ENCODE results near the gene MGMT. TPM values are rescaled to one million over a fixed set of nuclear protein-coding genes. Genes with fewer than 3 reads are reported as not detected.
A peak's percentile ranks its signal among the peaks of the same experiment; 100 is the strongest.

The MGMT gene
- polyA plus RNA-seq, 1 donor, result 13.9 TPM

DNA sequence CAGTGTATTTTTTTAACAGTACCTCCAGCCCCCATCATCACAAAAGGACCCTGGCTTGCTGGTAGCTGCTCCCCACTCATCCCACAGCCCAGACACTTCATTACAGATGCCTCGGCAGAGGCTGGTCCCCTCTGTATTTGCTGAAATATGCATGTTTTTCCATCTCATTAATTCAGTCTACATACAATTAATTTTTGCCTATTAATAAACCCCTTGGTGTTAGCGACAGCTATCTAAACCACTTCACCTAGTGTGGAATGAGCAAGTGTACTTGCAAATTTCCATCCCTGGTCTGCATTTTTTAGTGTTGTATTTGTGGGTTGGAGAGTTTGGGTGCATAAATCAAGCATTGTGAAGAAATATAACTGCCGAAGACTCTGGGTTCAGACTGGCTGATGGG, 216.9 kb downstream of the MGMT start:
- DNase-seq (ENCODE audit: low read depth), result no peak

DNA sequence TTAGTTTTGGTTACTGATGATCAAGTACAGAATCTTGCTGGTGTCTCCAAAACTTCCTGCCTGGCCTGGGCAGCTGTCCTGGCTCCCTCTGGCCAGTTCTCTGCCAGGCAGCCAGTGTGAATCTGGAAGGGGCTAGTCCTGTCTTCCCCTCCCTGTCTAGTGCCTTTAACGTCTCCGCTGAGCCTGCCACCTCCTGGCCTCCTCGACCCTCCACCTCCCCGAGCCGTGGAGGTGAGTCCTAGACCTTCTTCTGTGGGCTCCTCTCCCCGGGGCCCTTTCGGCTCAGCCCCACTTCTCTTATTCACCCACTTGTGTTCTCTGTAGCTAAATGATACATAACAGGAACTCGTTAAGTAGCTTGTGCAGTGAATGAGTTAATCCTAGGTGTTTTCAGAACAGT, 218.2 kb downstream of the MGMT start:
- no peak for DNase-seq (ENCODE audit: low read depth)

DNA sequence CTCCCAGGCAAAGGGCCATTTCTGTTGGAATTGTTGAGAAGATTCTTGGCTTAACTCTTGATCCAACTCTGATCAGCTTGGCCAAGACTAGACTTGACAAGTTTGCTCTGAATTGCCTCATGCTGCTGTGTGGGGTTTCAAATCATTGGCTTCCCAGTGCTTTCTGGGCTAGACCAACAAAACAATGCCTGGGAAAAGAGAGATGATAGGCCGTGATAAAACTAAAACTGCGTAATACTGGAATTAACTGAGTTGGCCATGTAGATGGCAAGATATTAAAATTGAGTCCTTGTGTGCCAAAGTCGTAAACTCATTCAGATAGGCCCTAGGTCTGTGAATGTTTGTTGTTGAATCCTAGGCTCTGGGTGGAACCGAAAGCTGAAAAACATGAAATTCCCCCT, 222.6 kb downstream of the MGMT start:
- DNase-seq (ENCODE audit: low read depth), result peak; percentile 40

DNA sequence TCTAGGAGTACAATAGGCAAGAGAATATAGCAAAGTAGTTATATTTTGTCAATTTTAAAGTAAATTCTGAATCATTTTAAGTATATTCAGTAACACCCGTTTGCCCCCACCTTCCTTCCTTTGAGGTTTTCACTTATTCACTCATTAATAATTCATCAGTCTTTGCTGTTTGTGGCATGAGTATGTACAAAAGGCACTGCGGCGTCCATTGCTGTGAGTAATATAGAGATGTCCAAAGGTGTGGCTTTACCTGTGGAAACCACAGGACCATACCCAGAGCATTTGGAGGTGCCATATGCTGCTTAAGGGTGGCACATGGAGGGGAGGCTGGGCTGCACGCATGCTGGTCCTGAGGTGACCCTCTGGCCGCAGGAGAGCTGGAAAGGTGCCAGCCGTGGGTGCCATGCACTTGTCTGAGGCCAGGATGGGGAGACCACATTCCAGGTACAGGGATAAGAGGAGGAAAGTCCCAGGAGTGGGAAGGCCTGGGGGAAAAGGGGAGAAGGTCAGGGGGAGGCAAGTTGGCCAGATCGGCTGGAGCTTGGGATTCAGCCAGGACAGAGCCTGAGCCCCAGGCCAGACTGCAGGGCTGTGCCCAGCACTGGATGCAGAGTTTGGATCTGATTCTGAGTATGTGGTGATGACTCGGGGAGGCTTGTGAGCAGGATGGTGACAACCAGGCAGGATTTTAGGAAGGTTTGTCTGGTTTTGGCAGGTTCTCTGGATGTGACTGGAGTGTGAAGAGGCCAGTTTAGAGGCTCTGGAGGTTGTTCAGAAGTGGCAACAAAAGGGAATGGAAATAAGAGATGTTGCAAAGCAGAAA, 223.4 kb downstream of the MGMT start:
- DNase-seq (ENCODE audit: low read depth), result no peak

DNA sequence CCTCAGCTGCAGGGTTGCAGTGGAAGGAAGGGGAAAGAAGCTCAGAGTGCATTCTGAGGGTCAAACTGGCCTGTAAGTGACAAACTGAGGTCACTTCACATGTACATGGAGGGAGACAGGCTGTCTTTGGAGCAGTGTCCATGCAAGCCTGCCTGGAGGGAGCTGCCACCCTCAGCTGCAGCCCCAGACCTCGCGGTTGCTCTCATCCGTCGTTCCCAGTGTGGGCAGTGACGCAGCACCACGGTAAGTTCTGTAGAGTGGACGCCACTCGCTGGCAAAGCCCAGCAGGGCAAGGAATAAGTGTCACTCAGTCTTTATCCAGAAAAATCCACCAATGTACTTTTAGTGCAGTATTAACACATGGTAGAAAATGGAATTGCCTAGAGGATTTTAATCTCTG, 225.7 kb downstream of the MGMT start:
- no peak for DNase-seq (ENCODE audit: low read depth)

DNA sequence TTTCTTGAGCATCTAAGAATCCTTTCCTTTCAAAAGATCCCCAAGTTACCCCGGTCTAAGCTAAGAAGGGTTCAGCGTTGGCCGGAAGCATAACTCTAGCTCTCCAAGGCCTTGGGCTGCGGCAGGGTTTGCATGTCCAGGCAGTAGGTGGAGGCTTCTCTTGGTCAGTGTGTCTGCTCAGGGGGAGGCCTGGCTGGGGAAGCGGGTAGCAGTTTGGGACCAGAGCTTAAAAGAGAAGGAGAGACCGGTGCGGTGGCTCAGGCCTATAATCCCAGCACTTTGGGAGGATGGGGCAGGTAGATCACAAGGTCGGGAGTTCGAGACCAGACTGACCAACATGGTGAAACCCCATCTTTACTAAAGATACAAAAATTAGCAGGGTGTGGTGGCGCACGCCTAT, 226.3 kb downstream of the MGMT start:
- DNase-seq (ENCODE audit: low read depth), result no peak

DNA sequence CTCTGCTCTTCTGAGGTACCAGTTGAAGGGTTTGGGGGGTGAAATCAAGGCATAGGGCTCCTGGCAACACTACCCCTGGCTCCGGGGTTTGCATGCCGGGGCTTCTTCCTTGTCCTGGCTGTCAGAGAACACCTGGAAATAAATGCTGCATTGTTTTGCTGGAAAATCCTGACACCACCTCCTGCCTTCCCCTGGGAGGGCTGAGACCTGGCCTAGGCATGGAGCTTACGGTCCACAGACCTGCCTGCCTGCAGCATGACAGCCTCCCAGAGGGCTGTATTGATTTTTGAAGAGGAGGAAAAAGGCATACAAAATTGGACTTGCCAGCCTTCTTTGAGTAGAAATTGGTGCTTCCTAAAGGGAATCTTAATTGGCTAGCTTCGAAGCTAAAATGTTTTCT, 227.1 kb downstream of the MGMT start:
- no peak for DNase-seq (ENCODE audit: low read depth)

DNA sequence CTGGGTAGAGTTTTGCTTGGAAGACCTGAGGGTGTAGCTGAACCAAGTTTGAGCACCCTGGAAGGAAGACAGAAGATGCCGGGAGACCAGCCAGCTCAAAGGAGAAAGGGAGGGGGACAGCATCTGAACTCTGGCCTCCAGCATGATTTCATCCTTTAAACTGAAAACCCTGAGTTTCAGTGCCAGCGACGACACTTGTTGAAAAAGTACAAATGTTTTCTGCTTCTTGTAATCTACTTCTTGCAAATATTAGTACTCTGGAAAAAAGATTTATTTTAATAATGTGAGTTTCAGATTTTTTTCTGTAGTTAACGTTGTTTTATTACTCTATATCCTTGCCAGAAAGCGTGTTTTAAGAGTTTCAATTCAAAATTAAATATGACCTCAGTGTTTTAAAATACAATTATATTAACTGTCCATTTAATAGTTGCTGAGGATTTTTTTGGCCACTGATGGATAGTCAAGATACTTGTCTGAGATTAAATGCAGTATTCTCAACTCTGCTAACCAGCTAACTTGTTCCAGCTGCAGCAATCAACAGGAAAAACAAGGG, 227.7 kb downstream of the MGMT start:
- peak; percentile 92 for DNase-seq (ENCODE audit: low read depth)

DNA sequence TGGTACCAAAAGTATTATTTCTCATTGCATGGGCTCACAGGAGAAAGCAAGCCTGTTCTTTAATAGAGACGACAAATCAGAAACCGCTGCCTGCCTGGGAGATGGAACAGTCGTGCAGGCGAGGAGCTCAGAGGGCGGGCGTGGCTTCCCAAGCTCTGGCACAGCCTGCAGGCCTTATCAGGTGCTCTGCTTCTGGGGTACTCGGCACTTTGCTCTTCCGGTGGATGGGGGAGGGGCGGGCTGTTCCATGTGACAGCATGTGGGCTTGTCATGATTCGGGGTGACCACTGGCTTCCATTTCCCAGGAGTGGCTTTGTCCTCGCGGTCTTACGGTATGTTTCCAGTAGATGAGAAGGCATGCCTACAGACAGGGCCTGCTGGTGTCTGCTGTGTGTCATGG, 228.6 kb downstream of the MGMT start:
- no peak for DNase-seq (ENCODE audit: low read depth)

DNA sequence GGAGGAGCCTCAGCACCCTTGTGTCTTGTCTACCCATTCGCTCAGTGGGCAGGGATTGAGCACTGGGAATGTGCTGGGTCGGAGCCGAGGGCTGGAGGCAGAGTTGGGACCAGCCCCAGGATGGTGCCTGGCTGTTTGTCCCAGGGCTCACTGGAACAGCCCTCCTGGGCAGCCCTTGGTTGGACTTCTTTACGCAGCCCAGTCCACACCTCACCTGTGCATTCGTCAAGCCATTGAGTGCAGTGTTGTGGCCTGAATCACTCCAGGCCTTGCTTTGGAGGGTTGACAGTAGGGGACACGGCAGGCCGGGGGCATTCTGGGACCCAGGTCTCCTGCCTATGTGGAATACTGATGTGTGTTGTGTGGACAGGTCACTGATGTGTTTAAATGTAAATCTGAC, 229.6 kb downstream of the MGMT start:
- DNase-seq (ENCODE audit: low read depth), result no peak

DNA sequence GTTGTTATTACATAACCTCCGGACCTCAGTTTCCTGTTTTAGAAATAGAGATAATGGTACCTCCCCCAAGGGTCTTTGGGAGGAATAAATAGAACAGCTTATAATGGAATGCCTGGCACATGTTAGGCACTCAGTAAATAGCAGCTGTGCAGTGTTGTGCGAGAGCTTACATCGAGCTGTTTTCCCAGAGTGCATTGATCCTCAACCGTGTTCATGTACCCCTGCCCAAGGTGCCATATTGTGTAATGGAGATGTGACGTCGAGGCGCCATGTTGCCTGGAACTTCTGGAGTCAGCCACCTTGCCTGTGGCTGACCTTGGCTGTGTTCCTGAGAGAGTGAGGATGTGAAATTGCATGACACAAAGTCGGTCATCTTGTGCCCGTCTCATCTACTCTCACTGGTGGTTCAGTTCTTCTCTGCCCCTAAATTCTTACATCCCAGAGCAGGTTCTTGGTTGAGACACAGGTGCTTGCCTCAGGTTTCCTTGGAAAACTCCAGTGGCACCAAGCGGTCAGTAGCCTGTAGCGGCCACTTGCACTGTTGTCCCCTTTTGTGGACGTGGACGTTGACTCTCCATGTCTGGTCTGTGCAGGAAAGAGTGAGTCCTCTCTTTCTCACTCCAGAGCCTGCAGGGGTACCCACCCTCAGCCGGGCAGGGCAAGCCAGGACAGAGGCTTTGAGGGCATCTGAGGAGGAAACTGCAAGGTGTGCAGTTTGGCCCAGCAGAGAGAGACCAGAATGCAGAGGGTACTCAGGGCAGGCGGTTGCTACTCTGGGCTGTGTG, 230.6 kb downstream of the MGMT start:
- no peak for DNase-seq (ENCODE audit: low read depth)

DNA sequence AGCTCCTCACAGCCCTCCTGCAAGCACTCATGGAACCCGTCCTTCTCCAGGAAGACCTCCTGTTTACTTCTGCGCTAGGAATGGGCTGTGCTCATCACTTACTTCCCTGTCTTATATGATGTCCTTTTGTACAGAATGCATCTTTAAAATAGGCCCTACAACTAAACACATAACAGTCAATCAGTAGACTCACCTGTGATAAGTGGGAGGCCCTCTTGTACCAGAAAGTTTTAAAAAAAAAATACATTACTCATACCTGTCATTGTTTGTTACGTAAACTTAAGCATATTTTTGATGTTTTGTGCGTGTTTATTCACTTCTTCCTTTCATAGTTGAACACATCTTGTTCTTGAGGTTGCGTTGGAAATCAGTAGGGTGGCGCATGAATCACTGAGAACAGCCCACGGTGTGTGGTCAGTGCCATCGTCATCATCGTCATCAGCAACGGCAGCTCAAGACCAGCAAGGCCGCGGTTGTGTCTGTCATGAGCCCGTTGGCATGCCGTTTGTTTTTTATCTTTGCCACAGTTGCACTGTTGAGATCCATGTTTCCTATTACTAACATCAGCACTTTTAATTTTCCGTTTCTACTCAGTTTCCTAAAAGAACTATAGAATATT, 232.8 kb downstream of the MGMT start:
- DNase-seq (ENCODE audit: low read depth), result no peak

DNA sequence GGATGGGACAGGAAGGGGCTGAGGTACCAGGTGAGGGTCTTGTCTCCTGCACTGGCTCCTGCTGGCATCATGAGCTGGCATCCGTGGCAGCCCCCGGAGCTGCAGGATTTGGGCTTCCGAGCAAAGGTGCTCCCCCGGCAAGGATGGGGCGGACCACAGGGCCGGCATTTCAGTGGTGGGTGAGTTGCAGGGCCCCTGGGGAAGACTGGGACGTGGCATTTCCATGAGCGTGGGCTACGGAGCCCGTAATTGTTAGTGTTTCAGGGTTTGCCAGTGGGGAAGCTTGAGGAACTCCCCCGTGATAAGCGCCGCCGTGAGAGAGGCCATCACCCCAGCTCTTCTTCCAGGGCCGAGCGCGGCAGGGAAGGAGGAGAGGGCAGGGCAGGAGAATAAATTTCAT, 235.6 kb downstream of the MGMT start:
- DNase-seq (ENCODE audit: low read depth), result no peak

DNA sequence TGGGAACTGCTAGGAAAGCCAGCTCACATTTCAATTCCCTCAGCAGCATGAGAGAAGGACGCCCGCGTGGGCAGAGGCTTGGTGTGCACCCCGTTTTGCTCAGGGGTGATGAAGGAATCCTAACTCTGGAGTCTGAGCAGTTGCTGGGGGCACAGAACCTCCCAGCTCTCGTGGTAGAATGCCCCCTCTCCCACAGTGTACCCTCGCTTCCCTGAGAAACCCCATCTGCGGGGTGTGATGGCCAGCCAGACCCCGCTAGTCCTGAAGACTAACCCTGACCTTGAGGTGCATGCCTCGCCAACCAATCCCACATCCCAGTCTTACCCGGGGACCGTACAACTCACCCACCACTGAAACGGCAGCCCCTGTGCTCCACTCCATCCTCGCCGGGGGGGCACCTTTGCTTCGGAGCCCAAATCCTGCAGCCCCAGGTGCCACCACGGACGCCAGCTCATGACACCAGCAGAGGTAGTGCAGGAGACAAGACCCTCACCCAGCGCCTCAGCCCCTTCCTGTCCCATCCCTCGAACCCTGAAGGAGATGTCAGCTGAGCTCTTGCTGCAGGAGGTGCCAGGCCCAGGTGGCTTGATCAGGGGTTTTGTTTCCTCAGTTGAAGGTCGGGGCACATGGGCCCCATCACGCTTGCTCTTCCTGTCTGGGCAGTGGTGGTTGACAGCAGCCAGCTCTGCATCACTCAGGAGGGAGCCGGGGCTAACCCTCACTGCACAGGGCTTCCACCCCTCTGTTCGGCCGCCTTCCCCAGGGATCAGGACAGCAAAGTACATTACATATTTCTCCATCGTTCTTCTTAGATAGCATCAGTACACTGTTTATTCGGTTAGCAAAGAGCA, 236.5 kb downstream of the MGMT start:
- DNase-seq (ENCODE audit: low read depth), result no peak

DNA sequence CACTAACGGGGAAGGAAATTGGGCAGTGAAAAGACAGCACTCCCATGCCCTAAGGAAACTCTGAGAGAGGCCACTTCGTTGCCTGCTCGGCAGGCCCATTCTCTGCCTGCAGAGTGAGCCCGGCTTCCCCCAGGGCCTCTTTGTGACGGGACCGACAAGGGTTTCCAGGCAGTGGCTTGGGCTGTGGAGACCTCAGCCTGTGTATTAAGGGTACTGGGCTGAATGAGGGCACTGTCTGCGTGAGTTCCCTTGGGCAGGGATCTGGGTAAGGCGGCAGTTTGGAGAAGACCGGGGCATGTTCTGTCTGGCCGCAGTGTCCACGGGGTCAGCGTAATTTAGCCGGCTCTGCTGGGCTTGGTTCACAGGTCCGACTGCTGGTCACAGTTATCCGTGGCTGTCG, 237.2 kb downstream of the MGMT start:
- no peak for DNase-seq (ENCODE audit: low read depth)

DNA sequence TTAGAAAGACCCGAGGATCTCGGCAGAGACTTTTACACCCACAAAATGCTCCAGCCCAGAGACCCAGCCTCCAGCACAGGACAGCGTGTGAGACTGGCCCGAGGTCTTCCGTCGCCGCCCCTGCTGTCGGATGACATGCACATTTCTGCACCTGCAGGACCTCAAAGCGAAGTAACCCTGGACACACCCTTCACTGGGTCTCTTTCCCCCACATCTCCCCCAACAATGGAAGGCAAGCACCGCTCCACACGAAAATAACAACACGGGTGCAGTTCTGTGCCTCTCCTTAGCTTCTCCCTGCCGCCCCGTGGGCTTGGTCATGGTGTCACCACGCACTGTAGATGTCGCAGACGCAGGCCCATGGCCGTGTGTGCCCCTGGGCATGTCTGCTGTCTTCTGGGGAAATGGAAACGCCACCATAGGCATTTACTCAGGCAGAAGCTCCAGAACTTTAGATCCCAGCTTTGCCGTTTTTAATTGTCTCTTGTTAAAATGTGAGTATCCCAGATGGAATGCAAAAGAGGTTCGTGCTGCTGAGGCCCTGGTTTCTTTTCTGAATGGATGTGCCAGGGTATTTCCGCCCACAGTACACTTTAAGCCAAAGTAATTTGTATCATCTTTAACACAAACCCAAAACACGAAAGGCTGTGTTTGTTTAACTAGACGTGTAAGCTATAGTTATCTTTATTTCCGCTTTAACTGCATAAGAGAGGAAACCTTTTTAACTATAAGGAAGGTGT, 237.9 kb downstream of the MGMT start:
- DNase-seq (ENCODE audit: low read depth), result no peak

DNA sequence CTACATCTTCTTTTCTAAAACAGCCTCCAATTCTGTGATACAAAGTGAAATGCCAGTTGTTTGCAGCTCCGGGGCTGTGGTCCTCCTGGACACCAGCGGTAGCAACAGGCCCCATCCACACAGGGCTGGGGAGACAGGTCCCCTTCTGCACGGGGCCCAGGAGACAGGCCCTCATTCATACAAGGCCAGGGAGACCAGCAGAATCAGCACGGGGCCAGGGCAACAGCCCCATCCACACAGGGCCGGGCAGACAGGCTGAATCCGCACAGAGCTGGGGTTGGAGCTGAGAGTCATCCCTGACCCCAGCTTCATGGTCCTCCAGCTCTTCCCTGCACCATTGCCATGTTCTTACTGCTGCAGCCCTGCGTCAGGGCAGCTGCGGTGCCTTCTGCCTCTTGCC, 238.6 kb downstream of the MGMT start:
- DNase-seq (ENCODE audit: low read depth), result no peak

DNA sequence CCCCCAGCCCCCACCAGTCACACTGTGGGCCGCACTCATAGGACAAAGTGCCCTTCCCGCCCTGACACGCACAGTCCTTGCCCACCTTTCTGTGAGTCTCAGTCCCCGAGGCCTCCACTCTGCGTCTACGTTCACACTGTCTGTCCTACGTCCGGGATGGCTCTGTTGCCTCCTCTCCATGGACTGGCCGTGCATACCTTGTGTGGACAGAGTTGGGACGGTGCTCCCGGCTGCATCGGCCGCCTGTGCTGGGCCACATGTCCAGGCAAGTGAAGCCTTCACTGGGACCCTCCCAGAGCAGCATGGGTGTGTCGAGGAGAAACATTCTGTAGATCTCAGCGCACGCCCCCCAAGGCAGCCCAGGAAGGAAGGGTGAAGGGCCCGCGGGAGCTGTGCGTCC, 239.0 kb downstream of the MGMT start:
- no peak for DNase-seq (ENCODE audit: low read depth)

DNA sequence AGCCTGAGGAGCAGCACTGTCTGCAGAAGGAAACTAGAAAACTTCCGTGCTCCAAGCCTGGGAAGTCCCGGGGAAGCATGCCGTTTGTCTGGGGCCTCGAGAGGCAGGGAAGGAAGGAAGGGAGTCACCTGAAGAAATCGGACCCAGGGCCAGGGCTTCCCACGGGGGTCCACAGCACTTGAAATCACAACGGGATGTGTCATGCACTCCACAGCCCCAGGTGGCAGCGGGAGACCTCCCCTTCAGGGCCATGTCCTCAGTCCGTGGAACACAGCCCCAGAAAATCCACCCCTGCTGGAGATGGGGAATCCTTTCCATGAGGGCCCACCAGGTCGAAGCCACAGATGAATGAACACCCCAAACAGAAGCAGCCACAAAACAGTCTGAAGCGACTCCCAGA, 239.5 kb downstream of the MGMT start:
- DNase-seq (ENCODE audit: low read depth), result no peak

DNA sequence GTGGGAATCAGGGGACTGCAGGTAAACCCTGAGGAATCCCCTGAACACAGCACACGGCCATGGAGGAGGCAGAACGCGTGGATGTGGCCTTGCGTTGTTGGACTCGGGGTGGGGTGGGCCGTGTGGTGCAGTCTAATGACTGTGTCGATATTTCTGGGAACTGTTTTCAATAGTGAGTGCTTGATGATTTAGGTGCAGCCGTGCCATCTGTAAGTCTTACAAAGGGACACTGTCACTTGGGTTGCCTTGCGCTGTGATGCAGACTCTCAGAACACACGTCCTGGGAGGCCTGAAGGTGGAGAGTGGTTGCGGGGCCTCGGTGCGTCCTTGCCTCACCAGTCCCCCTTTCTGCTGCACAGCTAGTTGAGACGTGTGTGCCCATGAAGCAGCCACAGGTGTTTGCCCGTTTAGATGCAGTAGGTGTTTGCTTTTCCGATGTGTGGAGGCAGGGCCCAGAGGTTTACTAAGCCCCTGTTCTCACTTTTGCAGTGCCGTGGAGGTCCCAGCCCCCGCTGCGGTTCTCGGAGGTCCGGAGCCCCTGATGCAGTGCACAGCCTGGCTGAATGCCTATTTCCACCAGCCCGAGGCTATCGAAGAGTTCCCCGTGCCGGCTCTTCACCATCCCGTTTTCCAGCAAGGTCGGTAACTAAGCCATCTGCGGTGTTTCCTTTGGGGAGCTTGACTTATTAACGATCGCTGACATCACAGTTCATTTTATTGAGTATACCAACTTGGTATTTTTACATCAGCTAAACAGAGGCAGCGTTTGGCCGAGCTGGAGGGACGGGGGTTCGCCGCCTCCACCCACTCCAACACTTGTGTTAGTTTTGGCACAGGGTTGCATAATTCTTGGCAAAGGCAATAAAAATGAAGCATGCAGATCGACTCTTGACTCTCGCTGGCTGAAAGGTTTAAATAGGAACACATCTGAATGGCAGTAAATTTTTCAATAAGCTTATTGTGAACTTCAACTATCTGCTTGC, 240.7 kb downstream of the MGMT start:
- no peak for DNase-seq (ENCODE audit: low read depth)

All from forelimb muscle (tissue), 1 donor.